AG04450 (cell line): ENCODE measurements around the gene EPB41L4A. TPM values are rescaled to one million over a fixed set of nuclear protein-coding genes. Genes with fewer than 3 reads are reported as not detected.

Source experiments
- CTCF ChIA-PET: fragments of 300-600, 350-600 bp; formaldehyde crosslinking; extraction: SDS; loops from one replicate; lab custom pipeline; 2022; ENCODE audit warnings: antibody characterized with exemption, inconsistent platforms; lab: Charles Lee
- POLR2A ChIA-PET: fragments of 350-600 bp; formaldehyde crosslinking; extraction: SDS; loops from one replicate; lab custom pipeline; 2021; ENCODE audit warnings: antibody characterized with exemption, inconsistent platforms; lab: Yijun Ruan, JAX
- DNase-seq: peaks from one replicate; pipeline ENCODE4 v3.0.0-alpha.2; 2011; ENCODE audit warnings: low read depth, low spot score
- H3K27ac ChIP-seq: one replicate; pipeline ENCODE4 v1.5.1; 2012; ENCODE audit warnings: low read depth, low read length, control low read depth
- H3K27me3 ChIP-seq: one replicate; pipeline ENCODE4 v1.6.0; 2012; ENCODE audit warnings: low read length; ENCODE audit not compliant: control insufficient read depth, insufficient read depth
- H3K4me3 ChIP-seq: 2 replicates; pipeline ENCODE4 v1.5.1; 2011; ENCODE audit warnings: mild to moderate bottlenecking, low read depth, low read length, control low read depth
- H3K9me3 ChIP-seq: 2 replicates; pipeline ENCODE4 v1.5.1; 2012; ENCODE audit warnings: low read length; ENCODE audit not compliant: control insufficient read depth, insufficient read depth
- polyA plus RNA-seq: library from polyadenylated mRNA; depleted of rRNA; stranded (reverse); fragments of >200 nt; gene quantifications from 2 replicates; pipeline ENCODE4 v1.2.3, GENCODE V29; 2011
- TF ChIP-seq, protein P1 (sequence below): IDR thresholded peaks from 2 replicates; pipeline ENCODE4 v1.5.1; 2011; ENCODE audit warnings: low read depth, low read length, control low read depth, inconsistent platforms

The EPB41L4A gene
- polyA plus RNA-seq, 1 experiment, result not detected

DNA sequence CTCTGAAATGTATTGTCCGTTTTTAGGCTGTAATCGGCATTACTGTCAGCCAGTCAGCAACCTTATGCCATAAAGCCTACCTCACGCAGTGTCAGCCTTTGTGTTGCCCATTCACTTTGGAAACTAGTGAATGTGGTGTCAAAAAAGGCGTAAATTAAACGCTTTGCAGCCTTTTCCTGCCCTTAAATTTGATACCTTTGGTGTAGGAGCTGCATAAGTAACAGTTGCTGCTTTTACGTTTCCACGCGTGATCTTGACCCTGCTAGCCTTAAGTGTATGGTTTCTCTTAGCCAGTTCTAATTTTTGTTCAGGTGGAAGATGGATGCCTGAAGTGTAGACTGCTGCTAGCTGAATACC is 257.7 kb downstream of the EPB41L4A start:
- POLR2A ChIA-PET, result interaction anchor here (0.5 to 1.2 kb wide), 2 partner anchors 34 to 708 kb away, joined by 3 to 4 read pairs; no protein-coding TSS in a partner anchor
- H3K27me3 ChIP-seq, result no peaks in the 10 kb centered on the region
- CTCF ChIA-PET, result interaction anchor here (0.8 to 2.9 kb wide), 11 partner anchors 9 to 1444 kb away, joined by 3 to 26 read pairs (median 3); no protein-coding TSS in a partner anchor
- no peaks in the 10 kb centered on the region; the same call in 1 of the 2 replicates for H3K9me3 ChIP-seq
- no peak for DNase-seq
- TF ChIP-seq, protein P1, sequence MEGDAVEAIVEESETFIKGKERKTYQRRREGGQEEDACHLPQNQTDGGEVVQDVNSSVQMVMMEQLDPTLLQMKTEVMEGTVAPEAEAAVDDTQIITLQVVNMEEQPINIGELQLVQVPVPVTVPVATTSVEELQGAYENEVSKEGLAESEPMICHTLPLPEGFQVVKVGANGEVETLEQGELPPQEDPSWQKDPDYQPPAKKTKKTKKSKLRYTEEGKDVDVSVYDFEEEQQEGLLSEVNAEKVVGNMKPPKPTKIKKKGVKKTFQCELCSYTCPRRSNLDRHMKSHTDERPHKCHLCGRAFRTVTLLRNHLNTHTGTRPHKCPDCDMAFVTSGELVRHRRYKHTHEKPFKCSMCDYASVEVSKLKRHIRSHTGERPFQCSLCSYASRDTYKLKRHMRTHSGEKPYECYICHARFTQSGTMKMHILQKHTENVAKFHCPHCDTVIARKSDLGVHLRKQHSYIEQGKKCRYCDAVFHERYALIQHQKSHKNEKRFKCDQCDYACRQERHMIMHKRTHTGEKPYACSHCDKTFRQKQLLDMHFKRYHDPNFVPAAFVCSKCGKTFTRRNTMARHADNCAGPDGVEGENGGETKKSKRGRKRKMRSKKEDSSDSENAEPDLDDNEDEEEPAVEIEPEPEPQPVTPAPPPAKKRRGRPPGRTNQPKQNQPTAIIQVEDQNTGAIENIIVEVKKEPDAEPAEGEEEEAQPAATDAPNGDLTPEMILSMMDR, result no peak
- no peak overlapping the region for H3K27ac ChIP-seq
- H3K4me3 ChIP-seq, result peak overlapping the region; percentile 97

DNA sequence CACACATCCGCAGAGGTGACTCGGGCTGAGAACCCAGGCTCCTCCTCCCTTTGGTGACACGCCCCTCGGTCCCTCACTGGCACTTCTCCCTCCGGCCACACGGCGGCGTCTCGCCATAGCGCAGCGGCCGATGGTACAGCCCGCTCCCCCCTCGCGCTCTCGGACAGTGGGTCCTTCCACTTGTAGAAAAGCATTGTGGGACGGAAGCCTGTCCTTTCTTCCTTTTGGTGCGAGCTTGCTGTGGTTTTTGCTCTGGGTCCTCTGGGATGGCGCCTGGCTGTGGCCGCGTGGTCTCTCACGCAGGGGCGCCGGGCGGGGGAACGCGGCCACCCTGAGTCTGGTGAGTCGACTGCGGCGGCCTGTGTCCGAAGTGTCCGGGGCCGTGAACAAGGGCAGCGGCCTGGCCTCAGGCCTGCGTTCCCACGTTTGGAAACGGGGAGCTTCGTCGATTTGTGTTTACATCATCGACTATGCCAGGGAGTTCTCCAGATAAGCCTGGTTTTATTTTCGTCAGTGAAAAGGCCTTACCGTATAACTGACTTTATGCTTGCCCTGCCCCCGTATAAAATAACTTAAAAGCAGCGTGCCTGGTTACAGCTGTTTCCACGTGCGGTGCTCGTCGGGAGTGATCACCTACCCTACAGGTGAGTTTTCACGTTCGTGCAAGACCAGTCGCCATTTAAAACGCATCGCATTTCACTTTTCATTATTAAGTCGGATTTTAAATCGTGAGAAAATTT is 258.3 kb downstream of the EPB41L4A start:
- ChIA-PET CTCF (interaction anchor here (0.8 to 2.9 kb wide), 12 partner anchors 9 to 1445 kb away, joined by 3 to 26 read pairs (median 3); no protein-coding TSS in a partner anchor), POLR2A (interaction anchor here (0.5 to 1.3 kb wide), 5 partner anchors 35 to 707 kb away, joined by 3 to 4 read pairs (median 3); partner anchors contain the start of gene NREP)
- TF ChIP-seq, protein P1, result peak; percentile 99
- no peaks in the 10 kb centered on the region for H3K27me3 ChIP-seq
- peak; percentile 87 for DNase-seq
- H3K4me3 ChIP-seq, result peak overlapping the region; percentile 97
- no peaks in the 10 kb centered on the region; the same call in 1 of the 2 replicates for H3K9me3 ChIP-seq
- peak overlapping the region; percentile 83 for H3K27ac ChIP-seq

GRCh38 chr5:112159435-112159834 is 259.6 kb downstream of the EPB41L4A start:
- H3K27ac ChIP-seq, result no peak overlapping the region
- no peak overlapping the region for H3K4me3 ChIP-seq
- CTCF ChIA-PET, result interaction anchor here (0.6 to 1.4 kb wide), 4 partner anchors 13 to 716 kb away, joined by 3 to 4 read pairs (median 4); no protein-coding TSS in a partner anchor
- H3K9me3 ChIP-seq, result no peaks in the 10 kb centered on the region; the same call in 1 of the 2 replicates
- POLR2A ChIA-PET, result interaction anchor here (0.6 kb wide), 1 partner anchor 21 kb away, joined by 4 read pairs; no protein-coding TSS in a partner anchor
- DNase-seq, result peak; percentile 20
- TF ChIP-seq, protein P1, result no peak
- H3K27me3 ChIP-seq, result no peaks in the 10 kb centered on the region

- CTCF ChIA-PET, result interaction anchor here (1.2 kb wide), 1 partner anchor 605 kb away, joined by 3 read pairs; no protein-coding TSS in a partner anchor
- no peak overlapping the region for H3K4me3 ChIP-seq
- no peaks in the 10 kb centered on the region for H3K27me3 ChIP-seq
- DNase-seq, result no peak
- POLR2A ChIA-PET, result no interaction called here
- TF ChIP-seq, protein P1, result no peak
- no peak overlapping the region for H3K27ac ChIP-seq
- H3K9me3 ChIP-seq, result no peaks in the 10 kb centered on the region; the same call in 1 of the 2 replicates
These were observed 262.9 kb downstream of the EPB41L4A start for GRCh38 chr5:112156211-112156610.
